Coronary artery (tissue), 2 donors: ENCODE measurements around the gene ZNF227.
"Not testable (repeated sequence)": the region's sequence is repeated elsewhere in the genome, so short reads cannot be mapped to it uniquely, and the experiment has no call there.

Source experiments
- DNase-seq: peaks from one replicate; pipeline ENCODE4 v3.0.0-alpha.2; 2017; ENCODE audit warnings: low spot score
- H3K27ac ChIP-seq, 2 donors: fragments of 200-600 bp; sonication (generic); one replicate each; pipeline ENCODE4 v1.5.1; 2016 to 2019
- H3K4me3 ChIP-seq: fragments of 200-600 bp; sonication (generic); 2 replicates; pipeline ENCODE4 v1.5.1; 2016; ENCODE audit warnings: mild to moderate bottlenecking, moderate library complexity
- TF ChIP-seq, protein P1 (sequence below): fragments of 200-600 bp; sonication (generic); IDR thresholded peaks from one replicate; pipeline ENCODE4 v1.5.1; 2019; ENCODE audit warnings: antibody characterized with exemption

The ZNF227 gene

GRCh38 chr19:44212250-44212865, at the start of gene ZNF227:
Gene ZNF227, plus strand, starts transcription at chr19:44212532. Its CDS starts 5,261 bp downstream, at chr19:44217793.
- TF ChIP-seq, protein P1, sequence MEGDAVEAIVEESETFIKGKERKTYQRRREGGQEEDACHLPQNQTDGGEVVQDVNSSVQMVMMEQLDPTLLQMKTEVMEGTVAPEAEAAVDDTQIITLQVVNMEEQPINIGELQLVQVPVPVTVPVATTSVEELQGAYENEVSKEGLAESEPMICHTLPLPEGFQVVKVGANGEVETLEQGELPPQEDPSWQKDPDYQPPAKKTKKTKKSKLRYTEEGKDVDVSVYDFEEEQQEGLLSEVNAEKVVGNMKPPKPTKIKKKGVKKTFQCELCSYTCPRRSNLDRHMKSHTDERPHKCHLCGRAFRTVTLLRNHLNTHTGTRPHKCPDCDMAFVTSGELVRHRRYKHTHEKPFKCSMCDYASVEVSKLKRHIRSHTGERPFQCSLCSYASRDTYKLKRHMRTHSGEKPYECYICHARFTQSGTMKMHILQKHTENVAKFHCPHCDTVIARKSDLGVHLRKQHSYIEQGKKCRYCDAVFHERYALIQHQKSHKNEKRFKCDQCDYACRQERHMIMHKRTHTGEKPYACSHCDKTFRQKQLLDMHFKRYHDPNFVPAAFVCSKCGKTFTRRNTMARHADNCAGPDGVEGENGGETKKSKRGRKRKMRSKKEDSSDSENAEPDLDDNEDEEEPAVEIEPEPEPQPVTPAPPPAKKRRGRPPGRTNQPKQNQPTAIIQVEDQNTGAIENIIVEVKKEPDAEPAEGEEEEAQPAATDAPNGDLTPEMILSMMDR, result no peak
- peak within 1 kb of the TSS; percentile 91 to 92 for H3K27ac ChIP-seq
- H3K4me3 ChIP-seq, result peak within 1 kb of the TSS; percentile 91
- DNase-seq, result peak; percentile 96

- Histone ChIP-seq H3K27ac (no peak overlapping the region), H3K4me3 (no peak overlapping the region)
- TF ChIP-seq, protein P1, result no peak
- no peak for DNase-seq
Observed at GRCh38 chr19:44163789-44164188, 48.5 kb upstream of the ZNF227 start.

DNA sequence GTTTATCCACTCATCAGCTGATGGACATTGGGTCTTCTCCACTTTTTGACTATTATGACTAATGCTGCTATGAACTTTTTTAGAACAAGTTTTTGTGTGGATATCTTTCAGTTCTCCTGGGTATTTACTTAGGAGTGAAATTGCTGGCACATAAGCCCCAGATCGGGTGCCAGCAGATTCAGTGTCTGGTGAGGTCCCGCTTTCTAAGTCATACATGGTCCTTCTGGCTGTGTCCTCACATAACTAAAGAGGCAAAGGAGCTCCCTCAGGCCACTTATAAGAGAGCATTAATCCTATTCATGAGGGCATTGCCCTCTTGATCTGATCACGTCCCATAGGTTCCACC, 48.0 kb upstream of the ZNF227 start:
- peak overlapping the region; percentile 58 to 90 for H3K27ac ChIP-seq
- no peak for DNase-seq
- TF ChIP-seq, protein P1, result no peak
- peak overlapping the region; percentile 84 for H3K4me3 ChIP-seq

DNA sequence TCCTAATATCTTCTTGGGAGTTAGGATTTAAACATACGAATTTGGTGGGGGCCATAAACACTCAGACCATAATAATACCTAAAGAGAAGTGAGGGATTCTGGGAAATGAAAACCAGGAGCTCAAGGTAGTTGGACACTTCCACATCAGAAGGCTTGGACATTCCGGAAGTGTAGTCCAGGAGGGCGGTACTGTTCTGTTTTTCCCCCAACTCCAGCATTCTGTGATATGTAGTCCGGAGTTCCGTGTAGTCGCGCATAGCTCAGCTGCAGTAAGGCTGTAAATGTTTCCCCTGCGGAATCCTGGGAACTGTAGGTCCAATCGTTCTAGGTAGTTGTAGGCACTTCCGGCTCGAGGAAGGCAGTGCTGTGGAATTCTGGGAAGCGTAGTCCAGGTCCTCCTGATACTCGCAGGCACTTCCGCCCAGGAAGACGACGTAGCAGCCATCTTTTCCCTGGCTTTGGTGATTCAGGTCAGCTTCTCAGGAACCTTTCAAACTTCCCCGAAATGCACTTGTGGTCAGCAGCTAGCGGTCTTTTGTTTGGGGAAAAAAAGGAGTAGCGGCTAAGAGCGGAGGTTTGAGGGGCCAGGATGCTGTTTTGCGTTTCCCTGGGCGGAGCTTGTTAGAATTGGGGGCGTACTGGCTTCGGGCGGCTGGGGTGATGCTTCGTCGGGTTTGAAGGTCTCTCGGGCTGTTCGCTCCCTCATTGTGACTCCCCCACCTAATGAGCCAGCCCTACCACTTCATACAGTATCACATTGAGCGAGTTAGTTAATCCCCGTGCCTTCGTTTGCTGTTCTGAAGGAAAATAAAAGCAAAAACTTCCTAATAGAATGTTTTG, 47.4 kb upstream of the ZNF227 start, which contains the start of gene ZNF226:
ZNF226 (plus strand) TSS at position 428 of the 840 bp plus-strand sequence. CDS start 4,981 bp downstream, outside the sequence.
- Histone ChIP-seq H3K4me3 (peak within 1 kb of the TSS; percentile 84), H3K27ac (peak within 1 kb of the TSS; percentile 87 to 90)
- TF ChIP-seq, protein P1, result no peak
- DNase-seq, result peak; percentile 93

DNA sequence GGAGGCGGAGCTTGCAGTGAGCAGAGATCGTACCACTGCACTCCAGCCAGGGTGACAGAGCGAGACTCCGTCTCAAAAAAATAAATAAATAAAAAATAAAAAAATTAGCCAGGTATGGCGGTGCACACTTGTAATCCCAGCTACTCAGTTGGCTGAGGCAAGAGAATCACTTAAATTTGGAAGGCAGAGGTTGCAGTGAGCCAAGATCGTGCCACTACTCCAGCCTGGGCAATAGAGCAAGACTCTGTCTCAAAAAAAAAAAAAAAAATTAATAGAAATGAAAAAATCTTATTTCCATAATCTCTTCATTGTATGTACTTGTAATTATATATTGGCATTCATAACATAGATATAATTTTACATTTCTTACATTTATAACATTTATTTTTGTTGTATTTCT, 41.7 kb upstream of the ZNF227 start:
- not testable (repeated sequence) for H3K27ac ChIP-seq, DNase-seq, H3K4me3 ChIP-seq

GRCh38 chr19:44176590-44176989, 35.7 kb upstream of the ZNF227 start:
- TF ChIP-seq, protein P1, result no peak
- DNase-seq, result no peak
- Histone ChIP-seq H3K27ac (no peak overlapping the region), H3K4me3 (peak overlapping the region; percentile 23)

DNA sequence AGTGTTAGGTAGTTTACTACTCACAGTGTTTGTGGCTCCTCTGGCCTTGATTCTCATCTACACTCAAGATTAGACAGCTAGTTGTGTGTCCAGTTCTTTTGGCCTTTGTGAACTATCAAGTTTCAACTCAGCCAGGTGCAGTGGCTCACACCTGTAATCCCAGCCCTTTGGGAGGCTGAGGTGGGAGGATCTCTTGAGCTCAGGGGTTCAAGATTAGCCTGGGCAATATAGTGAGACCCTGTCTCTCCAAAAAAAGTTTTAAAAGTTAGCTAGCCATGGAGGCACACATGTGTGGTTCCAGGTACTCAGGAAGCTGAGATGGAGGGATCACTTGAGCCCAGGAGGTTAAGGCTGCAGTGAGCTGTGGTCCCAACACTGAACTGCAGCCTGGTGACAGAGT, 31.4 kb upstream of the ZNF227 start:
- DNase-seq, result no peak
- Histone ChIP-seq H3K4me3 (no peak overlapping the region), H3K27ac (no peak overlapping the region)
- TF ChIP-seq, protein P1, result no peak
